Endothelial cell of umbilical vein (primary cell): Measurements from ENCODE around the gene LRCH1.

Experiments
- CTCF ChIP-seq, 2 donors: IDR thresholded peaks; 1 replicate in 1 of 2; 2 replicates in 1 of 2; pipeline ENCODE4 v1.5.1; 2011; ENCODE audit warnings: low read length in 2 of 2, mild to moderate bottlenecking in 2 of 2, moderate library complexity in 2 of 2, control low read depth in 1 of 2, inconsistent platforms in 1 of 2, low read depth in 1 of 2; ENCODE audit not compliant: insufficient read depth in 1 of 2; ENCODE audit errors: extremely low read depth in 1 of 2
- EZH2 ChIP-seq: IDR thresholded peaks from 2 replicates; pipeline ENCODE4 v1.6.1; 2012; ENCODE audit warnings: borderline replicate concordance, low read depth, mild to moderate bottlenecking, moderate library complexity, low read length, inconsistent platforms; ENCODE audit not compliant: severe bottlenecking
- FOS ChIP-seq: IDR thresholded peaks from 2 replicates; pipeline ENCODE4 v1.6.1; 2011; ENCODE audit warnings: mild to moderate bottlenecking, low read length, moderate library complexity, borderline replicate concordance; ENCODE audit not compliant: insufficient read depth
- JUN ChIP-seq: IDR thresholded peaks from 2 replicates; pipeline ENCODE4 v1.6.1; 2011; ENCODE audit warnings: borderline replicate concordance, low read depth; ENCODE audit not compliant: insufficient read length, insufficient read depth
- MAX ChIP-seq: IDR thresholded peaks from 2 replicates; pipeline ENCODE4 v1.6.1; 2011; ENCODE audit not compliant: insufficient read depth, insufficient read length
- MYC ChIP-seq: IDR thresholded peaks from one replicate; pipeline ENCODE4 v1.6.1; 2011; ENCODE audit warnings: mild to moderate bottlenecking, low read depth, low read length
- POLR2A ChIP-seq: IDR thresholded peaks from 2 replicates; pipeline ENCODE4 v1.6.1; 2012; ENCODE audit warnings: low read depth, mild to moderate bottlenecking, control low read depth, low read length
- POLR2AphosphoS5 ChIP-seq: IDR thresholded peaks from 2 replicates; pipeline ENCODE4 v1.6.1; 2012; ENCODE audit warnings: low read depth, mild to moderate bottlenecking, control low read depth, low read length, moderate library complexity; ENCODE audit not compliant: insufficient read depth

DNA sequence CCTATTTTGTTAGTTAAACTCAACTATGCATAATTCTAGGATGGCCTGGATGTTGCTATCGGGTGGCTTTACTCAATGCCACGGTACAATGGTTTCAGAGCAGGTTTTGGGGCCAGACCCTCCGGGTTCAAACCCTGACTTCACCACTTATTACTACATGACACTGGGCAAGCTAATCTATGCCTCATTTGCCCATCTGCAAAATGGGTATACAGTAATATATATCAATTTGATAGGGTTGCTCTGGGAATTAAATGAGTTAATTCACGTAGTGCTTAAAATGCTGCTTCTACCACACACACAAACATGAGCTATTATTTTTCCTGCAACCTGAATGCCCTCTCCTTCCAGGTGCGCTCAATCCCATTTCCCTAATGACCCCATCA is 243.2 kb downstream of the LRCH1 start:
- TF ChIP-seq CTCF (IDR thresholded peaks at IDR 0.05; ENCODE audit: extremely low read depth in 1 of 2, insufficient read depth in 1 of 2, low read depth in 1 of 2, low read length in 2 of 2): no peak
- TF ChIP-seq POLR2AphosphoS5: no peak
- no peak for TF ChIP-seq EZH2
- no peak for TF ChIP-seq MYC
- TF ChIP-seq MAX: no peak
- TF ChIP-seq POLR2A: no peak
- no peak for TF ChIP-seq JUN
- no peak for TF ChIP-seq FOS
